Measurements from ENCODE around the gene AIRE.
"Not testable (repeated sequence)": the region's sequence is repeated elsewhere in the genome, so short reads cannot be mapped to it uniquely, and the experiment has no call there.

AIRE gene

DNA sequence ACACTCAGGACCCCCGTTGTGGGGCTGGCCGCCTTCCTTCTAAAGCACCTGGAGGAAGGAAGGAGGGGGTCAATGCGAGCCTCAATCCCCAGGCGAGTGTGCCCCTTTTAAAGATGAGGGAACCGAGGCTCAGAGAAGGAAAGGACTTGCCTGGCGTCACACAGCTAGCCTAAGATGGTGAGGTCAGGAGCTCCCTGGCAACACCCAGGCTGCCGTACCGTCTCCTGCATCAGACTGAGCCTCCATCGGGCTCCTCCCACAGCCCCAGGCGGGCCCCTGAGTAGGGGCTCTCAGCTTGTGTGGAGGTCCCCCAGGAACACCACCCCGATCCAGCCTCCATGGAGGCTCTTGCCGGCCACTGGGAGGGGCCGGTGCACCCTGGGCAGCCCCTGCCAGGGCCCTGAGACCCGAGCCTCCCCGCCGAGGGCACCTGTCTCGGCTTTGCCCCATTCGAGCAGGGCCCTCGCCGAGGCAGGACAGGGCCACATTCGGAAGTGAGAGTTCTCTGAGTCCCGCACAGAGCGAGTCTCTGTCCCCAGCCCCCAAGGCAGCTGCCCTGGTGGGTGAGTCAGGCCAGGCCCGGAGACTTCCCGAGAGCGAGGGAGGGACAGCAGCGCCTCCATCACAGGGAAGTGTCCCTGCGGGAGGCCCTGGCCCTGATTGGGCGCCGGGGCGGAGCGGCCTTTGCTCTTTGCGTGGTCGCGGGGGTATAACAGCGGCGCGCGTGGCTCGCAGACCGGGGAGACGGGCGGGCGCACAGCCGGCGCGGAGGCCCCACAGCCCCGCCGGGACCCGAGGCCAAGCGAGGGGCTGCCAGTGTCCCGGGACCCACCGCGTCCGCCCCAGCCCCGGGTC lies at the start of gene AIRE:
Gene AIRE (plus strand): TSS at position 739 of the 855 bp plus-strand sequence. CDS start 131 bp downstream, outside the sequence.
- no peak for DNase-seq

DNA sequence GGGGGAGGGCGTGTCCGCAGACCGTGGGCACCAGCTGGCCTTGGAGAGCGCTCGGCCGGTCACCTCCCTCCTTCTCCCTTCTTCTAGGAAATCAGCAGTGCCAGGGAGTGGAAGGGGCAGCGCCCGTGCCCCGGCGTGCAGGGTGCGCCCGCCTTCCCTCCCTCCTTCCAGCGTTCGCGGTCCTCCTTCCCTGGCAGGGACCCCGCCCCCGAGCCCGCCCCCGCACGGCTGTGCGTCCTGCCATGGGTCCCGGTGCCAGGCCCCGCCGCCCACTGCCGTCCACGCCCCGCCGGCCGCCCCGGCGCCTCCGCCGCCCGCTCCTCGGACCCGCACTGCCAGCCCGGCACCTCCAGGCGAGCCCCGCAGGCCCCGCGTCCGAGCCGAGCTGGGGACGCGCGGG lies 45.3 kb upstream of the AIRE start:
- not testable (repeated sequence) for DNase-seq

DNA sequence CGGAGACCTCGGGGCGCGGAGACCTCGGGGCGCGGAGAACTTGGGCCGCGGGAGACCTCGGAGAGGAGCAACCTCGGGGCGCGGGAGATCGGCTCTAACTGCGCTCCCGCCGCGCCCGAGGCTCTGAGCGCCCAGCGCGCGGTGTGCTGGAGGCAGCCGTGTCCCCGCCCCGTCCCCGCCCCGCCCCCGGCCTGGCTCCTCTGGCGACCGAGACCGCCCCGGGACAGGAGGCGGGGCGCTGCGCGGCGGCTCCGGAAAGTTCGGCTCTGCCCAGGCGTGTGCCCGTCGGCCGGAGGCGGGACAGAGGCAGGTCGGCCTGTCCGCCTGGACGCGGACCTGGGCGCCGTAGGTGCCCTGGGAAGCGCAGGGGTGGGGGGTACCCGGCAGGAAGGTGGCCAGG lies 44.8 kb upstream of the AIRE start, which contains the start of gene ICOSLG:
Gene ICOSLG (minus strand): TSS at position 102 of the 400 bp plus-strand sequence. CDS start 126 bp downstream, outside the sequence.
- DNase-seq = not testable (repeated sequence)

DNA sequence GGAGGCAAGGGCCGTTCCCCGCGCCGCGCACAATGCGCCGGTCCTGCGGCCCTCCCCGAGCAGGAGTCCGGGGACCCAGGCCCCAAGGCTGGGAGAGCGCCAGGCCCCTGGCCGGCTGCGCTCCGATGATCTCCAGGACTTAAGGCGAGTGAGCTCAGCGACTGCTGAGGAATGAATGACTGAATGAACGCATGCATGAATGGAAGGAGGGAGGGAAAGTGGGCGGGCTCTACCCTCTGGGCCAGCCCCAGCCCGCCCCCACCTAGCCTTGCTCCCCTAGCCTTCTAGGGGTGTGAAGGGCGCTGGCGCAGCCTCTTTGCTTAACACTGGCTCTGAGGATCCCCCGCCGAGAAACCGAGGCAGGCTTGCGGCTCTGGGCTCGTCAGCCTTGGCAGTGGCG lies 44.4 kb upstream of the AIRE start:
- not testable (repeated sequence) for DNase-seq

DNA sequence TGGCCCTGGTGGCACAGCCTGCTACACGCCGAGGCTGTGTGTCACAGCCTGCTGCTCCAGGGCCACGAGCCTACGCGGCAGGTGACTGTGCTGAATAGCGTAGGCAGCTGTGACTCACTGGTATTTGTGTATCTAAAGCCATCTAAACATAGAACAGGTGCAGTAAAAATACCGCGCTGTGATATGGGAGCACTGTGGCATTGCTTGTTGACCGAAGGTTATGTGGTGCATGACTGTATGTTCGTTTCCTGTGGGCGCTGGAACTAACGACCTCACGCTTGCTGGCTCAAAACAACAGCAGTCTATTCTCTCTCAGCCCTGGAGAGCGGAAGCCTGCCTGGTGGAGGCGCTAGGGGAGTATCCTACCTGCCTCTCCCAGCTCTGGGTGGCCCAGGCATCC lies 41.7 kb upstream of the AIRE start:
- DNase-seq = not testable (repeated sequence)

DNA sequence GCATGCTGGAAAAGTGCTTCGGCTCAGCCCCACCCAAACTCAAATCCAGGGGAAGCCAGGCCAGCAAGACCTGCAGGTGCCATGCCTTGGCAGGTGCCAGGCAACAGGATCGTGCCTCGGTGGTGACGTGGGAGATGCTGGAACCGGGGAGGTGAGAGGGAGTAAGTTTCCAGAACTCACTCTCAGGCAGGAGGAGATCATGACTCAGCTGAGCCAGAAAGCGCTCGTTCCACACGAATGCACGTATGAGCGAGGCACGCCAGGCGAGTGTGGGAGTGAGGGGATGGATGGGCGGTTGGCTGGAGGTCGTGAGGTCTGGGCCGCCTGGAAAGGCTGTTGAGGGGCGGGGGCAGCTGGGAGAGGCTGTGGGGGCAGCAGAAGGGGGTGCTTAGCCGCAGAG lies 37.8 kb upstream of the AIRE start:
- DNase-seq = not testable (repeated sequence)

DNA sequence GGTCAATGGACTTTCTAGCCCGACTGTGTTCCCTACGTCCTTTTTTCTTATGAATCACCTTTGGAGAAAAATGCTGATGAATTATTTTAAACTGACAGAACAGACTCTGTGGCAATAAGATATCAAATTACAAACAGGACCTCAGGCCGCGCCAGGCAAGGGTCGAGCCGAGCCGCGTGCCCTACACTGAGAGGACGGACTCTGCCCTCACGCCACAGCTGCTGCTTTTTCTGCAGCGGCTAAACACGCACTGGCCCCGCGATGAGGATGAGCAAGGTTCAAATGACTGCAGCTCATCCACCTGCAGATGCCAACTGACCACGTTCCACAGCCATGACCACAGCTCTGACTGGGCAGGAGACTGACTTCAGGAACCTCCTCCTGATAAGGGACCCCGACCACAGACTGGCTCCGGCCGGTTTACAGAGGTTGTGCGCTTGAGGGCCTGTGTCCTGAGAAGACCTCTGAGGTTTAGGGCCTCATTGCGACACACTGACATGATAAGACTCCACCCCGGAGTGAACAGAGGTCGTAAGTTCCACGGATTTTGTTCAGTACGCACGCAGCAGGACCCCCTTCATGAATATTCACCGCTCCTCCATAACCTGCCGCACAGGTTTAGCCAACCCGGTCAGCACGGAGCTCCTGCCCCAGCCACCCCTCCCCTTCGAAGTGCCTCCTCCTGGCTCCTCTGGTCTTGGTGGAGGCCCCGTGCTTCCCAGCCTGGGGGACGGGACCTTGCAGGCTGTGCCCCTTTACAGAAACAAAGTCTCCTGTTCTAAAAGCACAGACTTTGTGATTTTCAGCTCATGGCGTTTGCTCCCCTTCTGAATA lies 36.3 kb upstream of the AIRE start:
- not testable (repeated sequence) for DNase-seq

DNA sequence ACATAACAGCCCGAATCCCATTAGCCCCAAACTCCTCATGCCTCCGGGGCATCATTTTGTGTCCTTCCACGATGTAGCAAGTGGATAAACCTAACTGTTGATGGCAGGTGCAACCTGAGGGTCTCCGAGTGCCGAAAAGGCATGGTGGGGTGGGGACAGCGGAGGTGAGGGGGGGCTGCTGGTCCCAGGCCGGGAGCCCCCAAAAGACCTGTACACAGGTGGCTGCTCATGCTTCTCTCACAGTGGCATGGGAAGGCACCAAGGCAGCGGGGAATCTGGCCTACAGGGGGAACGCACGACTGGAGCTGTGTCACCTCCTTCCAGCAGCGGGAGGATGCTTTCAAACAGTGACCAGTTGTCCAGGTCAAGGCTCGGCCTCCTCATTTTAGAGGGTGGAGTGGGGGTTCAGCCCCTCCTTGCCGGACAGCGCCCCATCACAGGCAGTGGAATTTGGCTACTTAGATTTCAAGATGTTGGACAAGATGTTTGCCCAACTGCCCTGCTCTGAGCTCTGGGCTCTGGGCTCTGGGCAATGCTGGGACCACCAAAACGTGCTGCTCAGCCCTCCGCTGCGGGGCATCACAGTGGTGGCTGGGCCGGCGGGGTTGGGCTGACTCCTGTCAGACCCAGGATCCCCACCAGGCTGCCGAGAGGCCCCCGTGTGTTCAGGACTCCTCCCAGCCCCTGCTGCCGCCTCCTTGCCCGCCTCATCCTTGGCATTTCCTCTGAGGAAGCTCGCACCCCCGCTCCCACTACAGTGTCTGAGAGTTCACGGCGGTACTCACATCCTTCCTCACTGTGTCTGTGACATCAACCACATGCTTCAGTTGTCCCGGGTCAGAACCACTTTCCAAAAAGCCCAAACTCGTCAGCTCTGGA lies 31.6 kb upstream of the AIRE start:
- no peak for DNase-seq

DNA sequence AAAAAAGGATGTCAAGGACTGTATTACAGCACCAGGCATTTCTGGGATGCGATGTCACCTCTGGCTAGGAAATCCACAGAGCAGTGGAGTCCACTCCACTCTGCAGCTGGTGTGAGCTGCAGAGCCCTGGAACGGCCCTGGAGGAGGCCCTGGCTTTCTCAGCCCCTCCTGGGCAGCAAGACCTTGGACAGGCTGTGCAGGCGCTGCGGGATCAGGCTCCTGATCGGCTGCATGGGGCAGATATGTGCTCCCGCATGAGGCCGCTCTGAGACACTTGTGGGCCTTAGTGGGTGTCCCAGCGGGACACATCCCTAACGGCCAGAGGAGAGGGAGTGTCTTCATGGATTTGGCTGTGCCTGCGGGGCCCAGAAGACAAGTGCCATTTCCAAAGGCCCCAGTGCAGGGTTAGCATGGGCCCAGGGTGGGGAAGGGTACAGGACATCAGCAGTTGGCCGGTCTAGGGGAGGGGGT lies 30.1 kb upstream of the AIRE start:
- DNase-seq = no peak

DNA sequence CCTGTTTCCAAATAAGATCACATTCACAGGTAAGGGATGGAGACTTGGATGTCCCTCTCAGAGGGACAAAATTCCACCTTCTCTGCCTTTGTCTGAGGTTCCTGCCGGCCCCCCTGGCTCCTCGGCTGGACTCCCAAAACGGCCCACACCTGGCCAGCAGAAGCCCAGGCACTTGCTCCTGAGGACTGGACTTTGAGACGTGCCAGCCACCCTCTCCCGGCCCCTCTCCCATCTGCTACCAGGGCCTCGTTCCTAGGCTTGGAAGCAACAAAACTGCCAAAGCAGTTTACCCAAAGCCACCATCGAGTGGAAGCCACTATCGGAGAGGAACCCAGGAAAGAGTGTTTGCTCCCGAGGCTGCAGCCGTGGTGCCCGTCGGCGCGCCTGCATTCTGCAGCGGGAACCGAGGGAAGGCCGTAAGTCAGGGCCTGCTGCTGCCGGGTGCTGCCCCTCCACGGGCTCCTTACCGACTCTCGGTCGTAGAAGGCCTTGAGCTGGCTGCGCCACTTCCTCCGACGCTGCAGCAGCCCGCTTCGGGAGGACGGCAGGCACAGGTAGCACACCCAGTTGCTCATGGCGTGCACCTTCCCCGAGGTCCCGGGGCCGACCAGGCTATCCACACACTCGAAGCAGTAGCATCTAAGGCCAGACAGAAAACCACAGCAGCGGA lies 27.5 kb upstream of the AIRE start:
- no peak for DNase-seq

DNA sequence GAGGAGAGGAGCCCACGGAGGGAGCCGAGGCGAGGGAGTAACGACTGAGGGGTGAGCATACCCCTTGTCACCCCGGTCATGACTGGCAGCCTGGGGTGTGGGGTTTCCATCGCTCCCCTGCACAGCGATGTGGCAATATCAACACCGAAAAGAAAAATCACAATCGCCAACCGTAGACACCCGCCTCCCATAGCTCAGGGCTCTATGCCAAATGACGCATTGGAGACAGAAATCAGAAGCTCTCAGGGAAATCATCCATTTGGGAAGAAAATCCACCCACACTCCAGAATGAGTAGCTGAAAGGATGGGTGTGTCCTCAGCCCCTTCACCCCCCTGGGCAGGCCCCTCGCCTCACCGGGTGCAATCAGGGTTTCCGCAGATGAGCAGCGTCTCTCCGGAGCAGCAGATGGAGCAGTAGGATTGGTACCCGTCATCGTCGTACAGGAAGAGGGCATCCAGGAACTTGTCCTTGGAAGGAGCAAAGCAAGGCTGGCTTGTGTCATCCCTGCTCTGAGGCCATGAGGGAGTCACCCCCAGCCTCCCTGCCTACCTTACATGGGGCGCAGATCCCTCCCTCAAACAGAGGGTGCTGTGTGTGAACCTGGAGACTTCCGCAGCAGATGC lies 26.5 kb upstream of the AIRE start:
- DNase-seq = no peak

DNA sequence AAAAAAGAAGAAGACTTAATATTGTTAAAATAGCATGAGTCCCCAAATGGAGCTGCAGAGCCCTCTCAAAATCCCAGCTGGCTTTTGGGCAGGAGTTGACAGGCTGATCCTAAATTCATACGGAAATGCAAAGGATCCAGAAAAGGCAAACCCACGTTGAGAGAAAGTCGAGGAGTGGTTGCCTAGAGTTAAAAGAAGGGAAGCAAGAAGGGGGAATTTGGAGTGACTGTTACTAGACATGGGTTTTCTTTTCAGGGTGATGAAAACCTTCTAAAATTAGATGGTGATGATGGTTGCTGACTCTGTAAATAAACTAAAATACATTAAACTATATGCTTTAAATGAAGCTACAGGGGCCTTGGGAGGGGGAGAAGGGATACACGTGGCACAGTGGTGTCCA lies 25.6 kb upstream of the AIRE start:
- DNase-seq = no peak

DNA sequence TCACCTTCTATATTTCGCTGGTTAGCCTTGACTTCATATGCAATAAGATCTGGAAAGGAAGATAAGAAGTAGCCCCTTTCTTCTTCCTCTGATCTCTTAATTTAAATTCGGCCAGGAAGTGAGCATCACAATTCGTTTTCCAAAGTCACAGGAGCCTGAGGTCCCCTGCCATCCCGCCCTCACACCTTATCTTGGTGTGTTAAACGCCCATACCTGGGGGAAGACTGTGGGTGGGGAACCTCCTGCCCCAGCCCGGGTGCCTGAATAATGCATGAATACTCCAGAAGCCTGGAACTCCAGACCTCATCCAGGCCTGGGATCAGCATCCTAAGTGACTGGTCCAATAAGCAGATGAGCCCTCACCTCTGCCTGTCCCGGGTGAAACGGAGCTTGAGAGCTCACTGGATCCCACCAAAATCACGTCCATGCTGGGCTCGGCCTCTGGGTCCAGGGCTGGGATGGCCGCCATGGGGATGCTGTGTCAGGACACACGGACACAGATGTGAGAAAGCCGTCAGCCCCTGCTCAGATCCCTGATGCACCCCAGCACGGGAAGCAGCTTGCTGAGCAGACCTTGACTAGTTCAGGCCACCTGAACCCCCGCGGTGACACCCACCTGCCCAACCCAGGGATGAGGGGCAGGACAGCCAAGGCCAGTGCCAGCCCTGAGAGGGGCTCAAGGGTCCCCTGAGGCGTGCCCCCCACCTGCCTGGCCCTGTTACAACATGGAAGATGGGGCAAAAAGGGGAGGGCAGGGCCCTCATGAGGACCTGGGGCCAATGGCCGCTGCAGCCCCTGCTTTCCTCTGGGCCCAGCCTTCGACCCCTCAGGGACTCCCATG lies 24.7 kb upstream of the AIRE start:
- DNase-seq = no peak

DNA sequence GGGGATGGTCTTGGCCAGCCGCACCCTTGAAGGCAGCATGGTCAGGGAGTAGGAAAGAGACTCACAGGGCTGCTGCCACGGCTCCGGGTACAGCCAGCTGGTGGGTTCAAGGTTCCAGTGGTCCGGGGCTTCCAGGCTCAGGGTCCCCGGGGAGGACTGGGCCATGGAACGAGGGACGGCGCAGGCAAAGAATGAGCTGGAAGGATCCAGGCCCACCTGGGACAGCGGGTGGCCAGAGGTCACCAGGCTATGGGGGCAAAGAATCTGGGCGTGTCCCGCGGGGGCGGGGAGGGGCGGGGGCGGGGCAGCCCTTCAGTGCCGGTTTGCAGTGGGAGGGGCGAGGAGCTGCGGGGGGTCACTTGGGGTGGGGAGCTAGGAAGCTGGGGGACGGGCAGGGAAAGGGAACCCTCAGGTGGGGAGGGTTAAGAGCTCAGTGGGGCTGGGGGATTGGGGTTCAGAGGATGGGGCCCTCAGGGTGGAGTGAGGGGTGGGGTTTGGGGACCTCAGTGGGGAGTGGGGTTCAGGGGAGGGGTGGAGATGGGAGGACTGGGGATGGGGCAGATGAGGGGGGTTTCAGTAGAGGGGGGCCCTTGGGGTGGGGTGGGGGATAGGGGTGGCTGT lies 23.9 kb upstream of the AIRE start, which contains the start of gene DNMT3L:
Gene DNMT3L (minus strand): TSS at position 223 of the 621 bp plus-strand sequence. CDS start 638 bp downstream, outside the sequence.
- no peak for DNase-seq

DNA sequence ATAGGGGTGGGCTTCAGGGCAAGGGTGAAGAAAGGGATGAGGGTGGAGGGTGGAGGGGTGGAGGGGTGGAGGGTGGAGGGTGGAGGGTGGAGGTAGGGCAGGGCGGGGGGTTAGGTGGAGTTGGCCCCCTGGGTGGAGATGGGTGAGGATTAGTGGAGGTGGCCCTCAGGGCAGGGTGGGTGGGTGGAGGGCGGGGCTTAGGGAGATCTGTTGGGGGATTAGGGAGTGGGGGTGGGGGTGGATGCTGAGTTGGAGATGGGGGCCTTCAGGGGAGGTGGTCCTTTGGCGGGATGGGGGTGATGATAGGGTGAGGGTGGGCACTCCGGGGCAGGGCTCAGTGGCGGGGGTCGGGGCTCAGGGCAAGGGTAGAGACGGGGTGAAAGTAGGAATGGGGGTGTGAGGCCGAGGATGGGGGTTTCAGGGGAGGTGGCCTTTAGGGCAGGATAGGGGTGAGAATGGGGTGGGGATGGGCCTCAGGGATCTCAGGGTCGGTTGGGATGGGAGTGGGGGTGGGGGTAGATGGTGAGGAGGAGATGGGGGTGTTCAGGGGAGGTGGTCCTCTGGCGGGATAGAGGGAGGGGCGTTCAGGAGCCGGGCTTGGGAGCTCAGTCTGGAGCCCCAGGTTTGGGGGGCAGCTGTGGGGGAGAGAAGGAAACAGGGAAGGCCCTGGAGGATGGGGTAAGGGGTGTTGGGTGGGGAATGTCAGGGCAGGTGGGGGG lies 23.2 kb upstream of the AIRE start:
- DNase-seq = no peak

DNA sequence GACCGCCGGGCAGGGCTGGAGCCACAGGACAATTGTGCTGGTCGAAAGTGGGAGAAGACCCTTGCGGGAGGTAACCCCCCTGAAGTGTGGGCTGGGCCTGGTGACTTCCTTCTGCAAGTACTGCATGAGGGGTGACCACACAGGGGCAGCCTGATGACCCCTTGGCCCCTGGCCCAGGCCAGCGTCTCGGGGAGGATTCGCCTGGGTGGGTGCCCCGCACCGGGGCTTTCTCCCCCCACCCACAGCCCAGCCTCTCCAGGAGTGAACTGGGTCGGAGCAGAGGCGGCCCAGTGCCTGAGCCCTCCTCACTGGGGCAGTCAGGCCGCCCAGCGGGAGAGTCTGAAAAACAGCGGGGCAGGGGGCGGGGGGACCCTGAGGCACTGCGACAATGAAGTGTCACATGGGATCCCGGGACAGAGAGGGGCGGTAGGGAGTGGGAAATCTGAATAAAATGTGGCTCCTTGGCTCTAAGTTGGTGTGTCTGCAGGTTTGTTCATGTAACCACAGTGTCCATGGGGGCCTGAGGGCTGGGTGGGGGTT lies 22.4 kb upstream of the AIRE start:
- DNase-seq = no peak

DNA sequence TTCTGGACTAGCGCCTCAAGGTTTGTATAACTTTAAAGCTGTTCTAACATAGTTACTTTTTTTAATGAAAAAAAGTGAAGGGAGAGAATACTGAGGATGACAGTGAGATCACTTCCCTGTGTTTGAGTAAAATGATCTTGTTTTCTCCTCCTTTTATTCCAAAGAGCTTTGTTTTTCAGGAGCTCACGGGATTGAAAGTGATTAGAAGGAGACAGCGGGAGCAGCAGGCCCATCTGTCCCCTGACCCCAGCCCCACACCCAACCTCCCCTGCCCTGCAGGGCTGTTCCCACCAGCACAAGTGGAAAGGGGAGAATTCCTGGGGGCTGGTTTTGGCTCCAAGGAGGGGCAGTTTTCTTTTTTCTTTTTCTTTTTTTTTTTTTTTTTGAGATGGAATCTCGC lies 21.9 kb upstream of the AIRE start:
- DNase-seq = no peak

DNA sequence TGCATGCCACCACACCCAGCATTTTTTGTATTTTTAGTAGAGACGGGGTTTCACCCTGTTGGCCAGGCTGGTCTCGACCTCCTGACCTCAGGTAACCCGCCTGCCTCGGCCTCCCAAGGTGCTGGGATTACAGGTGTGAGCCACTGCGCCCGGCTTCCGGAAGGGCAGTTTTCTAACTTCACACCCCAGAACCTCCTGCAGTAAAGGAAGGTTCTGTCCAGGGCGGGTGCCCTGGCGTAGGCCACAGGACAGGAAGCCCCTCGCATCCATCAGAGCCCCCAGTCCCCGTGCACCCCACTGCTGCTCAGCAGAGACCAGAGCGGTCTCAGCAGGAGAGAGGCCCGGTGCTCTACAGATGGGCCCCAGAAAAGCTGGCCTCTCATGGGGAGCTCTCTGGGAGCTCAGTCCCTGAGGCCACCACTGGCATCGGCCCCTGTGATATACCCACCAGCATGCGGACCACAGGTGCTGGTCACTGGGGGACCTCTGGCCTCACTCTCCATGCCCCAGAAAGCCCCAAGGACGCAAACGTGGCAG lies 19.9 kb upstream of the AIRE start:
- DNase-seq = no peak

Measured in NCI-H446 treated with DMSO at 0.1 percent for 48 hours (cell line).